GM23248 (cell line): ENCODE measurements around the gene CSRNP3. TPM values are rescaled to one million over a fixed set of nuclear protein-coding genes. Genes with fewer than 3 reads are reported as not detected.
A peak's percentile ranks its signal among the peaks of the same experiment; 100 is the strongest.

Experiments used
- DNase-seq: peaks from one replicate; pipeline ENCODE4 v3.0.0-alpha.2; 2015
- H2AFZ ChIP-seq: fragments of 200-600 bp; sonication (generic); 2 replicates; pipeline ENCODE4 v1.6.1; 2016; ENCODE audit warnings: antibody characterized with exemption
- H3F3A ChIP-seq: fragments of 200-600 bp; sonication (generic); 2 replicates; pipeline ENCODE4 v1.6.1; 2016; ENCODE audit warnings: mild to moderate bottlenecking, antibody characterized with exemption, mixed run types; ENCODE audit not compliant: insufficient read depth
- H3K27ac ChIP-seq: fragments of 200-600 bp; sonication (generic); 2 replicates; pipeline ENCODE4 v1.5.1; 2016; ENCODE audit warnings: mild to moderate bottlenecking
- H3K27me3 ChIP-seq: fragments of 200-600 bp; sonication (generic); replicated peaks from 2 replicates; pipeline ENCODE4 v1.6.1; 2016; ENCODE audit warnings: mild to moderate bottlenecking; ENCODE audit not compliant: insufficient read depth
- H3K36me3 ChIP-seq: fragments of 200-600 bp; sonication (generic); 2 replicates; pipeline ENCODE4 v1.6.1; 2016; ENCODE audit warnings: low read depth, mild to moderate bottlenecking
- H3K4me1 ChIP-seq: fragments of 200-600 bp; sonication (generic); 2 replicates; pipeline ENCODE4 v1.6.1; 2016; ENCODE audit warnings: mild to moderate bottlenecking; ENCODE audit not compliant: insufficient read depth
- H3K4me2 ChIP-seq: fragments of 200-600 bp; sonication (generic); one replicate; pipeline ENCODE4 v1.6.1; 2016; ENCODE audit warnings: mild to moderate bottlenecking; ENCODE audit not compliant: unreplicated experiment
- H3K4me3 ChIP-seq: fragments of 200-600 bp; sonication (generic); 2 replicates; pipeline ENCODE4 v1.5.1; 2016; ENCODE audit warnings: mild to moderate bottlenecking
- H3K79me2 ChIP-seq: fragments of 200-600 bp; sonication (generic); 2 replicates; pipeline ENCODE4 v1.6.1; 2016; ENCODE audit warnings: mild to moderate bottlenecking; ENCODE audit not compliant: insufficient read depth
- H3K9ac ChIP-seq: fragments of 200-600 bp; sonication (generic); 2 replicates; pipeline ENCODE4 v1.6.1; 2016; ENCODE audit warnings: mild to moderate bottlenecking
- H3K9me2 ChIP-seq: fragments of 200-600 bp; sonication (generic); 2 replicates; pipeline ENCODE4 v1.6.1; 2016; ENCODE audit warnings: mixed run types, mild to moderate bottlenecking, moderate library complexity; ENCODE audit not compliant: insufficient read depth
- H3K9me3 ChIP-seq: fragments of 200-600 bp; sonication (generic); one replicate; pipeline ENCODE4 v1.6.1; 2017; ENCODE audit warnings: low read depth
- H4K20me1 ChIP-seq: fragments of 200-600 bp; sonication (generic); 2 replicates; pipeline ENCODE4 v1.6.0; 2016; ENCODE audit not compliant: insufficient read depth
- EZH2 ChIP-seq: fragments of 200-600 bp; sonication (generic); IDR thresholded peaks from 2 replicates; pipeline ENCODE4 v1.6.1; 2018; ENCODE audit warnings: antibody characterized with exemption, mild to moderate bottlenecking; ENCODE audit not compliant: insufficient read depth, poor library complexity, severe bottlenecking
- EZH2phosphoT487 ChIP-seq: fragments of 200-600 bp; sonication (generic); IDR thresholded peaks from 2 replicates; pipeline ENCODE4 v1.6.1; 2018; ENCODE audit warnings: antibody characterized with exemption, moderate library complexity, mild to moderate bottlenecking, low read depth; ENCODE audit not compliant: insufficient read depth
- WGBS, 2 experiments: methylation state at CpG; one replicate each; pipeline ENCODE4 v1.1.6; 2015 to 2017; ENCODE audit warnings: low lambda C conversion rate in 2 of 2, low coverage in 1 of 2; ENCODE audit errors: missing lambda C conversion rate in 2 of 2; 5-methylcytosine and 5-hydroxymethylcytosine counted together
- in situ Hi-C: fragments of 300-500 bp; cut with MboI; formaldehyde crosslinking; loops from 2 replicates; pipeline ENCODE4 v1.15.0; 2020
- polyA plus RNA-seq: library from polyadenylated mRNA; unstranded; fragments of >200 nt; fragmentation: Nextera tagmentation; extraction: Ambion mirVana; gene quantifications from 2 replicates; pipeline ENCODE4 v1.2.1, GENCODE V29; 2016
- total RNA-seq: library from RNA; depleted of rRNA; stranded (reverse); fragments of >200 nt; shearing (Covaris generic); gene quantifications from 2 replicates; pipeline ENCODE4 v1.2.3, GENCODE V29; 2014; rRNA removed

CSRNP3 gene
- total RNA-seq = 0.43 and 1.1 TPM in 2 replicates
- 0.73 and 1.2 TPM in 2 replicates for polyA plus RNA-seq

GRCh38 chr2:165469417-165469816, at the start of gene CSRNP3:
Gene CSRNP3 (plus strand): TSS chr2:165469698. CDS start chr2:165595066, 125,368 bp downstream.
- H3K4me1 ChIP-seq = peaks cover 11% of the 10 kb centered on the region
- in situ Hi-C loops = no loop called here
- H3K4me3 ChIP-seq = peak within 1 kb of the TSS; percentile 84
- H3K4me2 ChIP-seq = peak within 1 kb of the TSS; percentile 92
- peak; percentile 95 for DNase-seq
- peak within 1 kb of the TSS; percentile 67 for H3K9ac ChIP-seq
- H3K9me3 ChIP-seq = no peaks in the 10 kb centered on the region
- H3K27ac ChIP-seq = no peak within 1 kb of the TSS
- H3K36me3 ChIP-seq = no peaks in the 10 kb centered on the region
- WGBS, 2 experiments = 1 to 2% methylated on average over 8 of the region's 8 CpGs
- TF ChIP-seq EZH2phosphoT487 (no peak), EZH2 (no peak)
- H3K9me2 ChIP-seq = no peaks in the 10 kb centered on the region
- H4K20me1 ChIP-seq = no peaks in the 10 kb centered on the region
- peak within 1 kb of the TSS; percentile 97 for H2AFZ ChIP-seq
- H3K79me2 ChIP-seq = no peaks in the 10 kb centered on the region
- H3F3A ChIP-seq = no peaks in the 10 kb centered on the region
- no peaks in the 10 kb centered on the region for H3K27me3 ChIP-seq

- Histone ChIP-seq H3K4me1 (no peaks in the 10 kb centered on the region), H4K20me1 (no peaks in the 10 kb centered on the region), H3K9me2 (no peaks in the 10 kb centered on the region), H3K9me3 (no peaks in the 10 kb centered on the region), H3K4me2 (no peak overlapping the region), H3K27ac (no peak overlapping the region), H3K4me3 (no peak overlapping the region), H3K79me2 (no peaks in the 10 kb centered on the region), H3K36me3 (no peaks in the 10 kb centered on the region), H3K27me3 (no peaks in the 10 kb centered on the region), H3F3A (no peaks in the 10 kb centered on the region), H3K9ac (no peak overlapping the region), H2AFZ (no peak overlapping the region)
- in situ Hi-C loops = no loop called here
- no peak for DNase-seq
- TF ChIP-seq EZH2 (no peak), EZH2phosphoT487 (no peak)
Observed at GRCh38 chr2:165420231-165420630, 49.3 kb upstream of the CSRNP3 start.

GRCh38 chr2:165423081-165423480, 46.4 kb upstream of the CSRNP3 start:
- WGBS, 2 experiments = 71 to 80% methylated on average over 3 of the region's 3 CpGs
- H3F3A ChIP-seq = no peaks in the 10 kb centered on the region
- DNase-seq = no peak
- no peaks in the 10 kb centered on the region for H3K4me1 ChIP-seq
- H3K9me2 ChIP-seq = no peaks in the 10 kb centered on the region
- no peaks in the 10 kb centered on the region for H3K36me3 ChIP-seq
- no peak overlapping the region for H3K4me3 ChIP-seq
- H2AFZ ChIP-seq = no peak overlapping the region
- no peaks in the 10 kb centered on the region for H3K27me3 ChIP-seq
- TF ChIP-seq EZH2 (no peak), EZH2phosphoT487 (no peak)
- no peak overlapping the region for H3K4me2 ChIP-seq
- no peaks in the 10 kb centered on the region for H4K20me1 ChIP-seq
- H3K9ac ChIP-seq = no peak overlapping the region
- in situ Hi-C loops = no loop called here
- no peak overlapping the region for H3K27ac ChIP-seq
- no peaks in the 10 kb centered on the region for H3K79me2 ChIP-seq
- H3K9me3 ChIP-seq = no peaks in the 10 kb centered on the region

- no peak overlapping the region for H3K9ac ChIP-seq
- no peaks in the 10 kb centered on the region for H4K20me1 ChIP-seq
- H3K36me3 ChIP-seq = no peaks in the 10 kb centered on the region
- no peak for DNase-seq
- WGBS, 2 experiments = 83 to 84% methylated on average over 2 of the region's 2 CpGs
- in situ Hi-C loops = no loop called here
- no peak overlapping the region for H3K4me2 ChIP-seq
- TF ChIP-seq EZH2 (no peak), EZH2phosphoT487 (no peak)
- no peaks in the 10 kb centered on the region for H3K79me2 ChIP-seq
- H3K9me2 ChIP-seq = no peaks in the 10 kb centered on the region
- H3F3A ChIP-seq = no peaks in the 10 kb centered on the region
- no peaks in the 10 kb centered on the region for H3K27me3 ChIP-seq
- H3K4me1 ChIP-seq = peaks cover 7% of the 10 kb centered on the region
- H3K9me3 ChIP-seq = no peaks in the 10 kb centered on the region
- H3K27ac ChIP-seq = no peak overlapping the region
- no peak overlapping the region for H2AFZ ChIP-seq
- H3K4me3 ChIP-seq = no peak overlapping the region
Observed at GRCh38 chr2:165425556-165425955, 43.9 kb upstream of the CSRNP3 start.

- no peak overlapping the region for H2AFZ ChIP-seq
- DNase-seq = no peak
- H3K4me2 ChIP-seq = no peak overlapping the region
- H3K4me1 ChIP-seq = peaks cover 7% of the 10 kb centered on the region
- no peaks in the 10 kb centered on the region for H3K79me2 ChIP-seq
- H3K9ac ChIP-seq = no peak overlapping the region
- TF ChIP-seq EZH2 (no peak), EZH2phosphoT487 (no peak)
- no peaks in the 10 kb centered on the region for H3K36me3 ChIP-seq
- 47 to 58% methylated on average over 4 of the region's 4 CpGs for WGBS, 2 experiments
- H3K9me3 ChIP-seq = no peaks in the 10 kb centered on the region
- in situ Hi-C loops = no loop called here
- H3K9me2 ChIP-seq = no peaks in the 10 kb centered on the region
- no peak overlapping the region for H3K27ac ChIP-seq
- H3K4me3 ChIP-seq = no peak overlapping the region
- H4K20me1 ChIP-seq = no peaks in the 10 kb centered on the region
- H3F3A ChIP-seq = no peaks in the 10 kb centered on the region
- no peaks in the 10 kb centered on the region for H3K27me3 ChIP-seq
Observed at GRCh38 chr2:165427686-165428085, 41.8 kb upstream of the CSRNP3 start.
